Tongue (tissue), 2 donors: ENCODE measurements around the gene AMN. TPM values are rescaled to one million over a fixed set of nuclear protein-coding genes. Genes with fewer than 3 reads are reported as not detected.

Experiments
- DNase-seq: peaks from one replicate; pipeline ENCODE4 v3.0.0-alpha.2; 2015
- total RNA-seq: library from RNA; depleted of rRNA; stranded (reverse); fragments of >200 nt; gene quantifications from one replicate; pipeline ENCODE4 v1.2.3, GENCODE V29; 2014

Gene AMN
- total RNA-seq, 1 donor from 2014 or later: 2.1 TPM

GRCh38 chr14:102966681-102967505 is 44.4 kb downstream of the AMN start:
- DNase-seq: peak; percentile 94

GRCh38 chr14:102967506-102967795 is 45.0 kb downstream of the AMN start:
- no peak for DNase-seq

- no peak for DNase-seq
Measured at GRCh38 chr14:102968306-102968705, 45.8 kb downstream of the AMN start.

DNA sequence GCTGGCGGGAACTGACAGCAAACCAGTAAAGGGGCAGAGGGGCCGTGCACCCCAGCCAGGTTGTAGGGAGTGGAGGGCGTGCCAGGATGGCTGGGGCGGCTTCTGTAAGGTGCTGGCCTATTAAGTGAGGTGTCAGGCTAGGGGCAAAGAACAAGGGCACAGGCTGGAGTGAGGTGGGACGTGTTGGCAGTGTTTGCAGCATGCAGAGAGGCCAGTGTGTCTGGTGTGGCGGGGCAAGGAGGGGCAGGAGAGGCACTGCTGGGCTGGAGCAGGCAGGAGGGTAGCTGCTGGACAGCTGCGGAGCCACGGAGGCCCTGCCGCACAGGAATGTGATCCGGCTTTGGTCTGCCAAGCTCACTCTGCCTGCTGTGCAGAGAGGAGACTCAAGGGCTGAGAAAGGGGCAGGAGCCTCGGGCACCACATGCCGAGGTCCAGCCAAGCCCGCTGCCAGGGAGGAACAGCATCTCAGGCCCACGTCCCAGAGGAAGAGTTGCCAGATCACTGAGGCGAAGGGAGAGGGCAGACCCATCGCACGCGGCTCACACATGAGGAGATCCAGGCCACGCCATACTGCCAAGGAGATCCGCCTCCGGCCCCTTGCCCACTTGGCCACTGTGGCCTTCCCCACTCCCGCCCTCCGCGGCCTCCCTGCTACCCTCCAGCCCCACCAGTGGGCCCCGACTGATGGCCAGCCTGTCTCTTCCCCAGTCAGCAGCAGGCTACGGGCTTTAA is 46.8 kb downstream of the AMN start:
- DNase-seq: peak; percentile 82

GRCh38 chr14:102969901-102970300 is 47.4 kb downstream of the AMN start:
- DNase-seq: no peak

DNA sequence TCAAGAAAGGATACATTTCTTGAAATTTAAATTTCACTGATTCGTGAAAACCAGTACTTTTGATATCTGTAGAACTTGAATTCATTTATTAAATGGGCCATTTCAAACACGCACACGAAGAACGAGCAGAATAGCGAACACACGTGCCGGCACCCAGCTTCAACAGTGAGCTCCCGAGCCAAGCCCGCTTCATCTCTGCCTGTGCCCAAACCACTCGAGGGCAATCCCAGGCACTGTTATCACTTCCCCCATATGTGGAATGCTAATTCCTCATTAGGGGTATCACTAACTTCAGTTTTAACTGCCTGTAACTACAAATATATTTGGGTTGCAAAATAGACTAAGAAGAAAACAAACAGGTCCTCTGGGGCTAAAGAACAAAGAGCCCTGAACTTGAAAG is 48.0 kb downstream of the AMN start:
- no peak for DNase-seq

DNA sequence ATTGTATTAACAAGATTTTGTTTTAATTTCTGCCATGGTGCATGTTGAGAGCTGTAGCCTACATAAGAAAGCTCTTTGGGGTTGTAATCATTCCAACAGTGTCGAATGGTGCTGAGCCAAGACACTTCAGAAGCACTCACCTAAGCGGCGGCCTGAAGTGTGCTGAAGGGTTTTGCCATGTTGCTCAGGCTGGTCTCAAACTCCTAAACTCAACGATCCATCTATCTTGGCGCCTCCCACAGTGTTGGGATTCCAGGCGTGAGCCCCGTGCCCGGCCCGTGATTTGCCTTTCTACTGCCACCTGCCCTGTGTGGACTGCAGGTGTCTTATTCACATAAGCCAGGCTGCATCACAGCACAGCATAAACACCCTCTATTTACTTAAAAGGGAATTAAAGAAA is 48.9 kb downstream of the AMN start:
- no peak for DNase-seq

- no peak for DNase-seq
Measured at GRCh38 chr14:102971836-102972606, 49.6 kb downstream of the AMN start.

GRCh38 chr14:102973706-102974285 is 51.3 kb downstream of the AMN start:
- DNase-seq: no peak

GRCh38 chr14:102975662-102976061 is 53.2 kb downstream of the AMN start:
- DNase-seq: no peak

- DNase-seq: no peak
Measured at GRCh38 chr14:102977475-102977874, 55.0 kb downstream of the AMN start.

DNA sequence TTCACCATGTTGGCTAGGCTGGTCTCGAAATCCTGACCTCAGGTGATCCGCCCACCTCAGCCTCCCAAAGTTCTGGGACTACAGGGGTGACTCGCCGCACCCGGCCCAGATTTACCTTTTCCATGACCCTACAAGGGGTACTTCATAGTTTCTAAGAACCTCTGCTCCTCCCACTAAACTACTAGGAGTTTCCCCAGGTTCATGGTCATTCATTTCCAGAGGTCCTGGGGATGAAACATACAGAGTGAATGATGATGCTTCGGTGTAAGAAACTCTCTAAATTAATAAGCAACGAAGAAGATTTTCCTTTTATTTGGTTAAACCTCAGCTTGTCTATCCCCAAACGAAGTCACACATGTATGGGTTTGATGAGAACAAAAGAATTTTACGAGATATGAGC is 56.9 kb downstream of the AMN start:
- DNase-seq: no peak

- no peak for DNase-seq
Measured at GRCh38 chr14:102980409-102980810, 57.9 kb downstream of the AMN start.

Other genes starting within 250 kb of the AMN start
- 27.5 TPM for gene TRAF3, start 145.2 kb upstream of the AMN start, total RNA-seq
- 83.1 TPM for gene CDC42BPB, start 134.9 kb downstream of the AMN start, total RNA-seq
- gene LBHD2, start 161.5 kb downstream of the AMN start, total RNA-seq: not detected
- 6.3 TPM for gene EXOC3L4, start 172.1 kb downstream of the AMN start, total RNA-seq
- 73.4 TPM for gene TNFAIP2, start 200.8 kb downstream of the AMN start, total RNA-seq